Metanephros (tissue), 2 donors: ENCODE data around the gene GNPTAB. TPM values are rescaled to one million over a fixed set of nuclear protein-coding genes. Genes with fewer than 3 reads are reported as not detected.

ENCODE experiments used
- small RNA-seq: library from RNA; depleted of rRNA; stranded (forward); fragments of <200 nt; gene quantifications from one replicate; pipeline ENCODE3, GENCODE V24; 2014; ENCODE audit warnings: low replicate concordance
- total RNA-seq: library from RNA; depleted of rRNA; stranded (reverse); fragments of >200 nt; gene quantifications from one replicate; pipeline ENCODE4 v1.2.3, GENCODE V29; 2014

The GNPTAB gene
- 25.5 TPM for total RNA-seq

GRCh38 chr12:101830367-101831325, at the start of gene GNPTAB:
Gene GNPTAB, minus strand, starts transcription at chr12:101830959. Its CDS starts 284 bp downstream, at chr12:101830675.

GRCh38 chr12:101876861-101877805, 46.4 kb upstream of the GNPTAB start, which contains the start of gene DRAM1:
Gene DRAM1, plus strand, starts transcription at chr12:101877580. Its CDS starts 210 bp downstream, at chr12:101877790.

GRCh38 chr12:101738920-101739665, 91.7 kb downstream of the GNPTAB start, which contains the start of gene SYCP3:
Gene SYCP3, minus strand, starts transcription at chr12:101739462. Its CDS starts 1,527 bp downstream, at chr12:101737935.

GRCh38 chr12:101697197-101697929, 133.4 kb downstream of the GNPTAB start, which contains the start of gene CHPT1:
Gene CHPT1, plus strand, starts transcription at chr12:101697640. Its CDS starts 222 bp downstream, at chr12:101697862.

Small RNAs within 50 kb of the gene (small RNA-seq; reads per million reads assigned to genes)
- gene RNA5SP368 (not detected), gene RNA5SP369 (not detected), gene RNU6-101P (not detected), gene RNU6-1183P (not detected), gene RNU6-172P (not detected), gene RNY1P16 (not detected)

Other genes starting within 250 kb of the GNPTAB start
- gene MYBPC1, start 236.0 kb downstream of the GNPTAB start, total RNA-seq: 337 TPM
- 46.3 TPM for gene CHPT1, start 133.3 kb downstream of the GNPTAB start, total RNA-seq
- gene SYCP3, start 91.5 kb downstream of the GNPTAB start, total RNA-seq: 0.12 TPM
- gene DRAM1, start 46.6 kb upstream of the GNPTAB start, total RNA-seq: 15.2 TPM
- gene WASHC3, start 231.0 kb upstream of the GNPTAB start, total RNA-seq: 45.3 TPM